ENCODE results near the gene FAM131A.

The FAM131A gene

GRCh38 chr3:184315871-184316661, 21.3 kb upstream of the FAM131A start:
- POLR2A ChIA-PET: interaction anchor here (0.6 to 1.4 kb wide), 2 partner anchors 13 to 46 kb away, joined by 3 read pairs; no protein-coding TSS in a partner anchor
- peaks cover 0 to 52% (median 35%) of the 10 kb centered on the region in 4 experiments for H3K4me1 ChIP-seq (ENCODE audit: control extremely low read depth in 1 of 4, control insufficient read depth in 4 of 4, insufficient read depth in 4 of 4, low read length in 3 of 4)
- peaks cover 1 to 45% (median 20%) of the 10 kb centered on the region in 4 experiments for H3K36me3 ChIP-seq (ENCODE audit: control insufficient read depth in 4 of 4, insufficient read depth in 4 of 4, low read length in 3 of 4)
- peak overlapping the region in 5 of 7 experiments; percentile 19 to 85 (median 75) for H3K4me3 ChIP-seq (ENCODE audit: control insufficient read depth in 1 of 7, extremely low read depth in 1 of 7, insufficient read depth in 4 of 7, low read depth in 2 of 7, low read length in 6 of 7)
- CTCF ChIA-PET: interaction anchor here (1.0 to 2.7 kb wide), 6 partner anchors 10 to 55 kb away, joined by 3 to 13 read pairs (median 4); partner anchors contain the start of gene FAM131A
- no peaks in the 10 kb centered on the region for H3K9me3 ChIP-seq (ENCODE audit: control extremely low read depth in 1 of 5, control insufficient read depth in 4 of 5, insufficient read depth in 2 of 5, low read depth in 1 of 5, low read length in 4 of 5)
- no peaks in the 10 kb centered on the region for H3K27me3 ChIP-seq (replicated peaks in 2 of 5; ENCODE audit: control insufficient read depth in 4 of 5, insufficient read depth in 5 of 5, low read length in 4 of 5)
- H3K27ac ChIP-seq (ENCODE audit: insufficient read depth in 1 of 2, low read depth in 1 of 2, low read length in 2 of 2, poor library complexity in 1 of 2, severe bottlenecking in 2 of 2): peak overlapping the region; percentile 86 to 95
- no peak for DNase-seq
- WGBS (ENCODE audit: insufficient coverage): 84% methylated on average over 3 of the region's 16 CpGs

DNA sequence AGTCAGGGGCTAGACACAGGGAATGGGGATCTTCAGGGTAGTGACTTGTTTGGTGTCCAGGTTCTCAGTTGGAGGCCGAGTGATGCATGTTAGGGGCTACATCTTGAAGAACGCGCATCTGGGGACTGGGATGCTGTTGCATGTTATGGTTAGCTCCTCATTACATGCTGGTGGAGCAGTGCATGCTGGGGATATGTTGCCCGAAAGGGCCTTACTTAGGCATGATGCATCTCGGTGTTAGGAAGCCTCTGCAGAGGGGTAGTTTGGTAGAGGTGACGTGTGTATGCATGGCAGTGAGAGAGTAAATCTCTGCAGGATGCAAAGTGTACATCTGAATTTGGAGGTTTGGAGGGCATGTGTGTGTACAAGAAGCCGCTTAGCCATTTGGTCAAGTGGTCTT, 20.6 kb upstream of the FAM131A start:
- Histone ChIP-seq H3K27ac (ENCODE audit: insufficient read depth in 1 of 2, low read depth in 1 of 2, low read length in 2 of 2, poor library complexity in 1 of 2, severe bottlenecking in 2 of 2) (peak overlapping the region; percentile 13 to 95), H3K9me3 (ENCODE audit: control extremely low read depth in 1 of 5, control insufficient read depth in 4 of 5, insufficient read depth in 2 of 5, low read depth in 1 of 5, low read length in 4 of 5) (no peaks in the 10 kb centered on the region), H3K27me3 (replicated peaks in 2 of 5; ENCODE audit: control insufficient read depth in 4 of 5, insufficient read depth in 5 of 5, low read length in 4 of 5) (no peaks in the 10 kb centered on the region), H3K4me1 (ENCODE audit: control extremely low read depth in 1 of 4, control insufficient read depth in 4 of 4, insufficient read depth in 4 of 4, low read length in 3 of 4) (peaks cover 0 to 52% (median 35%) of the 10 kb centered on the region in 4 experiments), H3K4me3 (ENCODE audit: control insufficient read depth in 1 of 7, extremely low read depth in 1 of 7, insufficient read depth in 4 of 7, low read depth in 2 of 7, low read length in 6 of 7) (peak overlapping the region in 2 of 7 experiments; percentile 40 to 81), H3K36me3 (ENCODE audit: control insufficient read depth in 4 of 4, insufficient read depth in 4 of 4, low read length in 3 of 4) (peaks cover 2 to 52% (median 26%) of the 10 kb centered on the region in 4 experiments)
- POLR2A ChIA-PET: no interaction called here
- CTCF ChIA-PET: interaction anchor here (1.3 to 2.7 kb wide), 3 partner anchors 10 to 14 kb away, joined by 4 to 13 read pairs (median 10); no protein-coding TSS in a partner anchor
- DNase-seq: no peak
- WGBS (ENCODE audit: insufficient coverage): 92% methylated on average over 3 of the region's 7 CpGs

- Histone ChIP-seq H3K27ac (ENCODE audit: insufficient read depth in 1 of 2, low read depth in 1 of 2, low read length in 2 of 2, poor library complexity in 1 of 2, severe bottlenecking in 2 of 2) (peak overlapping the region in 1 of 2 experiments; percentile 43), H3K4me1 (ENCODE audit: control extremely low read depth in 1 of 4, control insufficient read depth in 4 of 4, insufficient read depth in 4 of 4, low read length in 3 of 4) (peaks cover 0 to 52% (median 35%) of the 10 kb centered on the region in 4 experiments), H3K27me3 (replicated peaks in 2 of 5; ENCODE audit: control insufficient read depth in 4 of 5, insufficient read depth in 5 of 5, low read length in 4 of 5) (no peaks in the 10 kb centered on the region), H3K4me3 (ENCODE audit: control insufficient read depth in 1 of 7, extremely low read depth in 1 of 7, insufficient read depth in 4 of 7, low read depth in 2 of 7, low read length in 6 of 7) (peak overlapping the region in 1 of 7 experiments; percentile 81), H3K36me3 (ENCODE audit: control insufficient read depth in 4 of 4, insufficient read depth in 4 of 4, low read length in 3 of 4) (peaks cover 3 to 56% (median 30%) of the 10 kb centered on the region in 4 experiments), H3K9me3 (ENCODE audit: control extremely low read depth in 1 of 5, control insufficient read depth in 4 of 5, insufficient read depth in 2 of 5, low read depth in 1 of 5, low read length in 4 of 5) (no peaks in the 10 kb centered on the region)
- WGBS (ENCODE audit: insufficient coverage): 61% methylated on average over 2 of the region's 5 CpGs
- CTCF ChIA-PET: interaction anchor here (1.1 to 2.7 kb wide), 3 partner anchors 9 to 11 kb away, joined by 4 to 13 read pairs (median 10); no protein-coding TSS in a partner anchor
- no peak for DNase-seq
- POLR2A ChIA-PET: interaction anchor here (0.6 kb wide), 1 partner anchor 167 kb away, joined by 3 read pairs; no protein-coding TSS in a partner anchor
Observed at GRCh38 chr3:184317201-184317600, 20.2 kb upstream of the FAM131A start.

DNA sequence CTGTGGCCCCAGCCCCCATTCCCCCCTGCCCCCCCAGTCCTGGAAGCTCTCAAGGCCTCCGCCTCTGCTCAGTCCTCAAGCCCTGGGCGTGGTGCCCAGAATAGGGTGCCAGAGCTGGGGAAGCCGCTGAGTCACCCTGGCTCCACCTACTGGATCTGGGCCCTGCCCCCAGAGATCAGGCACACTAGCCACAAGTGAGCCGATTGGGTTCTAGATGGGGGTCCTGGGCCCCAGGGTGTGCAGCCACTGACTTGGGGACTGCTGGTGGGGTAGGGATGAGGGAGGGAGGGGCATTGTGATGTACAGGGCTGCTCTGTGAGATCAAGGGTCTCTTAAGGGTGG, 17.3 kb upstream of the FAM131A start:
- 0% methylated on average over 2 of the region's 4 CpGs for WGBS (ENCODE audit: insufficient coverage)
- POLR2A ChIA-PET: interaction anchor here (0.6 kb wide), 1 partner anchor 18 kb away, joined by 3 read pairs; no protein-coding TSS in a partner anchor
- Histone ChIP-seq H3K27ac (ENCODE audit: insufficient read depth in 1 of 2, low read depth in 1 of 2, low read length in 2 of 2, poor library complexity in 1 of 2, severe bottlenecking in 2 of 2) (peak overlapping the region in 1 of 2 experiments; percentile 69), H3K27me3 (replicated peaks in 2 of 5; ENCODE audit: control insufficient read depth in 4 of 5, insufficient read depth in 5 of 5, low read length in 4 of 5) (no peaks in the 10 kb centered on the region), H3K9me3 (ENCODE audit: control extremely low read depth in 1 of 5, control insufficient read depth in 4 of 5, insufficient read depth in 2 of 5, low read depth in 1 of 5, low read length in 4 of 5) (no peaks in the 10 kb centered on the region), H3K36me3 (ENCODE audit: control insufficient read depth in 4 of 4, insufficient read depth in 4 of 4, low read length in 3 of 4) (peaks cover 12 to 84% (median 58%) of the 10 kb centered on the region in 4 experiments), H3K4me1 (ENCODE audit: control extremely low read depth in 1 of 4, control insufficient read depth in 4 of 4, insufficient read depth in 4 of 4, low read length in 3 of 4) (peaks cover 0 to 48% (median 33%) of the 10 kb centered on the region in 4 experiments), H3K4me3 (ENCODE audit: control insufficient read depth in 1 of 7, extremely low read depth in 1 of 7, insufficient read depth in 4 of 7, low read depth in 2 of 7, low read length in 6 of 7) (peak overlapping the region in 1 of 7 experiments; percentile 39)
- CTCF ChIA-PET: interaction anchor here (1.0 to 1.4 kb wide), 5 partner anchors 11 to 49 kb away, joined by 3 to 4 read pairs (median 4); no protein-coding TSS in a partner anchor
- peak; percentile 74 to 88 (median 86) for DNase-seq

- no peaks in the 10 kb centered on the region for H3K27me3 ChIP-seq (replicated peaks in 2 of 5; ENCODE audit: control insufficient read depth in 4 of 5, insufficient read depth in 5 of 5, low read length in 4 of 5)
- DNase-seq: no peak
- H3K9me3 ChIP-seq (ENCODE audit: control extremely low read depth in 1 of 5, control insufficient read depth in 4 of 5, insufficient read depth in 2 of 5, low read depth in 1 of 5, low read length in 4 of 5): no peaks in the 10 kb centered on the region
- peaks cover 0 to 32% (median 20%) of the 10 kb centered on the region in 4 experiments for H3K4me1 ChIP-seq (ENCODE audit: control extremely low read depth in 1 of 4, control insufficient read depth in 4 of 4, insufficient read depth in 4 of 4, low read length in 3 of 4)
- 100% methylated on average over 3 of the region's 5 CpGs for WGBS (ENCODE audit: insufficient coverage)
- H3K36me3 ChIP-seq (ENCODE audit: control insufficient read depth in 4 of 4, insufficient read depth in 4 of 4, low read length in 3 of 4): peaks cover 25 to 90% (median 72%) of the 10 kb centered on the region in 4 experiments
- H3K27ac ChIP-seq (ENCODE audit: insufficient read depth in 1 of 2, low read depth in 1 of 2, low read length in 2 of 2, poor library complexity in 1 of 2, severe bottlenecking in 2 of 2): no peak overlapping the region
- ChIA-PET POLR2A (no interaction called here), CTCF (no interaction called here)
- no peak overlapping the region for H3K4me3 ChIP-seq (ENCODE audit: control insufficient read depth in 1 of 7, extremely low read depth in 1 of 7, insufficient read depth in 4 of 7, low read depth in 2 of 7, low read length in 6 of 7)
Observed at GRCh38 chr3:184321666-184322065, 15.7 kb upstream of the FAM131A start.

- 98% methylated on average over 17 of the region's 20 CpGs for WGBS (ENCODE audit: insufficient coverage)
- no peak for DNase-seq
- ChIA-PET CTCF (no interaction called here), POLR2A (no interaction called here)
- Histone ChIP-seq H3K9me3 (ENCODE audit: control extremely low read depth in 1 of 5, control insufficient read depth in 4 of 5, insufficient read depth in 2 of 5, low read depth in 1 of 5, low read length in 4 of 5) (no peaks in the 10 kb centered on the region), H3K27me3 (replicated peaks in 2 of 5; ENCODE audit: control insufficient read depth in 4 of 5, insufficient read depth in 5 of 5, low read length in 4 of 5) (no peaks in the 10 kb centered on the region), H3K27ac (ENCODE audit: insufficient read depth in 1 of 2, low read depth in 1 of 2, low read length in 2 of 2, poor library complexity in 1 of 2, severe bottlenecking in 2 of 2) (no peak overlapping the region), H3K4me1 (ENCODE audit: control extremely low read depth in 1 of 4, control insufficient read depth in 4 of 4, insufficient read depth in 4 of 4, low read length in 3 of 4) (peaks cover 0 to 21% (median 11%) of the 10 kb centered on the region in 4 experiments), H3K36me3 (ENCODE audit: control insufficient read depth in 4 of 4, insufficient read depth in 4 of 4, low read length in 3 of 4) (peaks cover 30 to 90% (median 74%) of the 10 kb centered on the region in 4 experiments), H3K4me3 (ENCODE audit: control insufficient read depth in 1 of 7, extremely low read depth in 1 of 7, insufficient read depth in 4 of 7, low read depth in 2 of 7, low read length in 6 of 7) (no peak overlapping the region)
Observed at GRCh38 chr3:184322731-184323487, 14.5 kb upstream of the FAM131A start.

Measured in common myeloid progenitor, CD34-positive (primary cell).